CD8-positive, alpha-beta memory T cell (primary cell): ENCODE data around the gene PAX5. TPM values are rescaled to one million over a fixed set of nuclear protein-coding genes. Genes with fewer than 3 reads are reported as not detected.
A peak's percentile ranks its signal among the peaks of the same experiment; 100 is the strongest.
"Not testable (repeated sequence)": the region's sequence is repeated elsewhere in the genome, so short reads cannot be mapped to it uniquely, and the experiment has no call there.

Source experiments
- CTCF ChIA-PET: fragments of 350-600 bp; sonication (Branson Sonifier 250); formaldehyde crosslinking; loops from one replicate; lab custom pipeline; 2021; ENCODE audit warnings: antibody characterized with exemption; lab: Charles Lee
- POLR2A ChIA-PET: fragments of 350-600 bp; sonication (Branson Sonifier 250); formaldehyde crosslinking; loops from one replicate; lab custom pipeline; 2021; ENCODE audit warnings: antibody characterized with exemption; lab: Charles Lee
- DNase-seq, 5 donors: peaks; one replicate each; pipeline versions ENCODE4 v3.0.0 to v3.0.0-alpha.2; 2020 to 2022; ENCODE audit warnings: mixed read lengths in 1 of 5
- H3K27ac ChIP-seq: one replicate; pipeline ENCODE4 v1.7.0; 2013; ENCODE audit warnings: low read depth, mild to moderate bottlenecking, low read length, moderate library complexity
- H3K27me3 ChIP-seq: 2 replicates; pipeline ENCODE4 v1.7.0; 2013; ENCODE audit warnings: low read length, mild to moderate bottlenecking; ENCODE audit not compliant: insufficient read depth, poor library complexity, severe bottlenecking
- H3K36me3 ChIP-seq: 2 replicates; pipeline ENCODE4 v1.7.0; 2013; ENCODE audit warnings: mild to moderate bottlenecking, low read length, moderate library complexity; ENCODE audit not compliant: insufficient read depth
- H3K4me1 ChIP-seq: 2 replicates; pipeline ENCODE4 v1.7.0; 2013; ENCODE audit warnings: mild to moderate bottlenecking, low read length, moderate library complexity; ENCODE audit not compliant: insufficient read depth
- H3K4me3 ChIP-seq: 2 replicates; pipeline ENCODE4 v1.7.0; 2013; ENCODE audit warnings: mild to moderate bottlenecking, low read length
- H3K9me3 ChIP-seq: 2 replicates; pipeline ENCODE4 v1.7.0; 2013; ENCODE audit warnings: mild to moderate bottlenecking, low read length
- H3K27ac Mint-ChIP-seq, 8 donors: one replicate each; pipeline ENCODE4 v1.8.0; 2020 to 2021; ENCODE audit warnings: mixed read lengths in 8 of 8, mild to moderate bottlenecking in 6 of 8, inconsistent platforms in 3 of 8, moderate library complexity in 3 of 8
- H3K27me3 Mint-ChIP-seq, 2 donors: one replicate each; pipeline ENCODE4 v1.8.0; 2020 to 2021; ENCODE audit warnings: mixed read lengths in 2 of 2, mild to moderate bottlenecking in 1 of 2, moderate library complexity in 1 of 2
- H3K36me3 Mint-ChIP-seq, 3 donors: one replicate each; pipeline ENCODE4 v1.8.0; 2020 to 2021; ENCODE audit warnings: mixed read lengths in 3 of 3, inconsistent platforms in 1 of 3, mild to moderate bottlenecking in 1 of 3
- H3K4me1 Mint-ChIP-seq, 3 donors: one replicate each; pipeline ENCODE4 v1.8.0; 2020 to 2021; ENCODE audit warnings: mixed read lengths in 3 of 3, inconsistent platforms in 1 of 3, mild to moderate bottlenecking in 1 of 3
- H3K4me3 Mint-ChIP-seq, 7 donors: one replicate each; pipeline ENCODE4 v1.8.0; 2020 to 2021; ENCODE audit warnings: mixed read lengths in 7 of 7, mild to moderate bottlenecking in 6 of 7, moderate library complexity in 4 of 7, inconsistent platforms in 2 of 7
- H3K9me3 Mint-ChIP-seq, 5 donors: one replicate each; pipeline ENCODE4 v1.8.0; 2020 to 2022; ENCODE audit warnings: mixed read lengths in 5 of 5, mild to moderate bottlenecking in 3 of 5, moderate library complexity in 2 of 5, inconsistent platforms in 1 of 5
- polyA plus RNA-seq: library from polyadenylated mRNA; unstranded; fragments of 300-500 nt; fragmentation: Illumina TruSeq; gene quantifications from one replicate; pipeline ENCODE4 v1.2.3, GENCODE V29; 2021
- total RNA-seq, 2 experiments: library from RNA; stranded (reverse); gene quantifications; one replicate each; pipeline ENCODE4 v1.2.3, GENCODE V29; 2021

The PAX5 gene
- total RNA-seq (under 1 TPM; 0.18 to 0.29 TPM), polyA plus RNA-seq (not detected)

DNA sequence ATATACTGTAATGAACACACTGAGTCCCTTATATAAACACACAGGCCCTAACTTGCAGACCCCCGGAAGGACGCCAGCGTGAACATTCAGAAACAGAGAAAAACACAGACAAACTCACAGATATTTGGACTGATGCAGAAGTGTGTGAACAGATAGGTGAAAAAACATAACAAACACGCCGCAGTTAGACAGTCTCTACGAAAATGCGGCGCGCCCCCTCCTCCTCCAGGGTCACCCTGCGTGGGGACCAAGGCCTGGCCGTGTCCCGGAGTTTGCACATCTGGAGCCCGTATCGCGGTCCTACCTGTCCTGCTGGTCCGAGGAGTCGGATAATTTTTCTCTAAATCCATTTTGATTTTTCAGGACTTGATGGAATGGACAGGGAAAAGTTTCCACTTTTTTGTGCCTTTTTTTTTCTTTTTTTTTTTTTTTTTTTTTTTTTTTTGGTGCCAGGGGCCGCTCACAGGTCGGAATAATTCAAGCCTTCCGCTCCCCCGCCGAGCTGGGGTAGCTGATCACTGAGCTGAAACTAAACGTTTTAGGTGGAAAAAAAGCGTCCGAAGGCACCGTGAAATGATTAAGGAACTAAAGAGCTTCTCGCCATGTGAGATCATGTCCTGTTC is at the start of gene PAX5:
Gene PAX5, minus strand, starts transcription at position 587 of the 623 bp plus-strand sequence. Its CDS starts 237 bp downstream, at position 350.
- peaks cover 57% of the 10 kb centered on the region for H3K4me1 ChIP-seq
- no peaks in the 10 kb centered on the region for H3K36me3 Mint-ChIP-seq
- no peak within 1 kb of the TSS for H3K4me3 ChIP-seq
- CTCF ChIA-PET: interaction anchor here (0.7 kb wide), 1 partner anchor 379 kb away, joined by 4 read pairs; no protein-coding TSS in a partner anchor
- POLR2A ChIA-PET: no interaction called here
- H3K27me3 Mint-ChIP-seq: peaks cover 86 to 95% of the 10 kb centered on the region in 2 donors
- peak within 1 kb of the TSS; percentile 49 to 84 (median 72) for H3K4me3 Mint-ChIP-seq
- H3K4me1 Mint-ChIP-seq: peaks cover 39 to 66% (median 62%) of the 10 kb centered on the region in 3 donors
- DNase-seq: no peak
- no peaks in the 10 kb centered on the region for H3K9me3 ChIP-seq
- H3K36me3 ChIP-seq: no peaks in the 10 kb centered on the region
- H3K27ac ChIP-seq: no peak within 1 kb of the TSS
- H3K9me3 Mint-ChIP-seq: peaks cover 0 to 10% (median 2%) of the 10 kb centered on the region in 5 donors
- peak within 1 kb of the TSS in 2 of 8 donors; percentile 22 to 47 for H3K27ac Mint-ChIP-seq
- H3K27me3 ChIP-seq: peaks cover 86% of the 10 kb centered on the region

- peaks cover 0 to 4% of the 10 kb centered on the region in 2 donors for H3K27me3 Mint-ChIP-seq
- H3K4me1 Mint-ChIP-seq: peaks cover 51 to 86% (median 84%) of the 10 kb centered on the region in 3 donors
- DNase-seq: no peak
- H3K27ac Mint-ChIP-seq: peak overlapping the region in 2 of 8 donors; percentile 30 to 83
- peaks cover 10 to 46% (median 13%) of the 10 kb centered on the region in 3 donors for H3K36me3 Mint-ChIP-seq
- CTCF ChIA-PET: no interaction called here
- H3K9me3 Mint-ChIP-seq: no peaks in the 10 kb centered on the region
- no peaks in the 10 kb centered on the region for H3K27me3 ChIP-seq
- H3K4me3 ChIP-seq: no peak overlapping the region
- H3K36me3 ChIP-seq: peaks cover 17% of the 10 kb centered on the region
- H3K27ac ChIP-seq: no peak overlapping the region
- H3K4me1 ChIP-seq: peaks cover 36% of the 10 kb centered on the region
- no peak overlapping the region for H3K4me3 Mint-ChIP-seq
- POLR2A ChIA-PET: no interaction called here
- H3K9me3 ChIP-seq: no peaks in the 10 kb centered on the region
These were observed 49.6 kb upstream of the PAX5 start for GRCh38 chr9:37083654-37084053.

- peaks cover 10% of the 10 kb centered on the region for H3K36me3 ChIP-seq
- Mint-ChIP-seq H3K4me1 (peaks cover 51 to 79% (median 75%) of the 10 kb centered on the region in 3 donors), H3K36me3 (peaks cover 9 to 34% (median 10%) of the 10 kb centered on the region in 3 donors), H3K9me3 (no peaks in the 10 kb centered on the region), H3K4me3 (peak overlapping the region in 5 of 7 donors; percentile 4 to 98 (median 20)), H3K27me3 (peaks cover 4% of the 10 kb centered on the region in 2 donors), H3K27ac (peak overlapping the region in 2 of 8 donors; percentile 24 to 61)
- no peaks in the 10 kb centered on the region for H3K9me3 ChIP-seq
- POLR2A ChIA-PET: interaction anchor here (1.4 kb wide), 1 partner anchor 38 kb away, joined by 6 read pairs; the partner anchor contains the start of gene ZCCHC7
- DNase-seq: peak in 1 of 5 donors; percentile 17
- no peaks in the 10 kb centered on the region for H3K27me3 ChIP-seq
- CTCF ChIA-PET: no interaction called here
- H3K4me1 ChIP-seq: peaks cover 36% of the 10 kb centered on the region
- H3K27ac ChIP-seq: no peak overlapping the region
- H3K4me3 ChIP-seq: no peak overlapping the region
These were observed 48.2 kb upstream of the PAX5 start for GRCh38 chr9:37082214-37082765.

DNA sequence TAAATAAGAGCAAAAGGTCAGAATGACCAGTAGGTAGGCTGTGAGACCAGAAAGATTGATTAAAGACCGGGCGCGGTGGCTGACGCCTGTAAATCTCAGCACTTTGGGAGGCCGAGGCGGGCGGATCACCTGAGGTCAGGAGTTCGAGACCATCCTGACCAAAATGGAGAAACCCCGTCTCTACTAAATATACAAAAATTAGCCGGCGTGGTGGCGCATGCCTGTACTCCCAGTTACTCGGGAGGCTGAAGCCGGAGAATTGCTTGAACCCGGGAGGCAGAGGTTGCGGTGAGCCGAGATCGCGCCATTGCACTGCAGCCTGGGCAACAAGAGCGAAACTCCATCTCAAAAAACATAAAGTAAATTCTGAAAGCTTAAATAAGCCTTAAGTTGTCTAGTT is 47.4 kb upstream of the PAX5 start:
- peaks cover 2 to 26% (median 4%) of the 10 kb centered on the region in 3 donors for H3K36me3 Mint-ChIP-seq
- POLR2A ChIA-PET: interaction anchor here (2.8 kb wide), 1 partner anchor 38 kb away, joined by 31 read pairs; the partner anchor contains the start of gene ZCCHC7
- H3K9me3 Mint-ChIP-seq, H3K27me3 ChIP-seq, H3K27ac ChIP-seq, H3K27me3 Mint-ChIP-seq, DNase-seq, H3K36me3 ChIP-seq, H3K4me3 ChIP-seq, CTCF ChIA-PET, H3K9me3 ChIP-seq: not testable (repeated sequence)
- H3K27ac Mint-ChIP-seq: peak overlapping the region in 6 of 8 donors; percentile 10 to 98 (median 81)
- peak overlapping the region; percentile 20 to 99 (median 95) for H3K4me3 Mint-ChIP-seq
- H3K4me1 ChIP-seq: peaks cover 36% of the 10 kb centered on the region
- peaks cover 51 to 71% (median 70%) of the 10 kb centered on the region in 3 donors for H3K4me1 Mint-ChIP-seq

- H3K36me3 ChIP-seq, H3K9me3 Mint-ChIP-seq, DNase-seq, H3K27me3 ChIP-seq, H3K9me3 ChIP-seq: not testable (repeated sequence)
- peaks cover 4 to 12% of the 10 kb centered on the region in 2 donors for H3K27me3 Mint-ChIP-seq
- Histone ChIP-seq H3K4me3 (peak overlapping the region; percentile 53), H3K27ac (peak overlapping the region; percentile 96), H3K4me1 (peaks cover 36% of the 10 kb centered on the region)
- POLR2A ChIA-PET: interaction anchor here (2.8 kb wide), 1 partner anchor 40 kb away, joined by 31 read pairs; the partner anchor contains the start of gene ZCCHC7
- H3K36me3 Mint-ChIP-seq: peaks cover 0 to 17% (median 0%) of the 10 kb centered on the region in 3 donors
- H3K27ac Mint-ChIP-seq: peak overlapping the region; percentile 86 to 98 (median 98)
- CTCF ChIA-PET: interaction anchor here (1.2 to 2.6 kb wide), 4 partner anchors 39 to 249 kb away, joined by 3 to 10 read pairs (median 4); partner anchors contain the start of gene ZCCHC7
- H3K4me3 Mint-ChIP-seq: peak overlapping the region; percentile 94 to 99 (median 97)
- peaks cover 48 to 62% (median 60%) of the 10 kb centered on the region in 3 donors for H3K4me1 Mint-ChIP-seq
These were observed 46.1 kb upstream of the PAX5 start for GRCh38 chr9:37080165-37080628.

DNA sequence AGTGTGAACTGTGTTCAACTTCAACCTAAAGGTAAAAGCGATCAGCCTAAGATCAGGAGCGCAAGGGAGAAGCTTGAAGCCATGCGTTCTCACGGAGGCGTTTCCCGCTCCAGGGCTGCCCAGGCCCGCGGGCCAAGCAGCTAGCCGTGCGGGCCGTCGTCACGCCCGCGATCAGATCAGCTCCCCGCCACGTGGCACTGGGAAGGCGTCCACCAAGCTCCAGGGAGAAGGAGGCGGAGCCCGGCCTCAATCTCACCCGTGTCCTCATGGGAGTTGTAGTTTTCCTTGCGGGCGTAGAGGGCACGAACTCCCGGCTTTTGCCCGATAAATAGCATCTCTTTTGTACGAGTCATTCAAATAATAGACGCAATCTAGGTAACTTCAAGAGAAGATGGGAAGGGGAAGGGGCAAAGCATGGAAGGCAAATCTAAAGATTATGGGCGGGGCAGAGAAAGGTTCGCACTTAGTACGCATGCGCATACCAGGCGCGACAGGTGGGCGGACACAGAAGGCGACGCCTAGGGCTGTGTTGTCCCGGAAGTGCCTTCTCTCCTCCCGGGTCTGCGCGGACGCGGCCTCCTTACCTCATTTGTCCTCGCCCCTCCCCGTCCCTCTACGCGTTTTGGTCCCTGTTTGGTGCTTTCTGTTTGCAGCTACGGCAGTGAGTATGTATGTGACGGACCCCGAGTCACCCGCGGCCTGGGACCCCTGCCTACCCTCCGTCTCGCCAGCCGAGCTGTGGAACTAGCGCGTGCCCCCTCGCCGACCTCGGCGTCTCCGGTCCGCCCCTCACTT is 45.5 kb upstream of the PAX5 start:
- Mint-ChIP-seq H3K36me3 (peaks cover 0 to 15% (median 0%) of the 10 kb centered on the region in 3 donors), H3K27me3 (peaks cover 4 to 12% of the 10 kb centered on the region in 2 donors), H3K4me1 (peaks cover 42 to 56% (median 54%) of the 10 kb centered on the region in 3 donors), H3K27ac (peak overlapping the region; percentile 86 to 98 (median 98)), H3K9me3 (no peaks in the 10 kb centered on the region), H3K4me3 (peak overlapping the region; percentile 94 to 99 (median 97))
- CTCF ChIA-PET: interaction anchor here (1.2 to 2.6 kb wide), 4 partner anchors 40 to 250 kb away, joined by 3 to 10 read pairs (median 4); partner anchors contain the start of gene ZCCHC7
- Histone ChIP-seq H3K27ac (peak overlapping the region; percentile 96), H3K4me1 (peaks cover 36% of the 10 kb centered on the region), H3K4me3 (peak overlapping the region; percentile 53), H3K27me3 (no peaks in the 10 kb centered on the region), H3K36me3 (no peaks in the 10 kb centered on the region), H3K9me3 (no peaks in the 10 kb centered on the region)
- peak; percentile 86 to 97 (median 93) for DNase-seq
- POLR2A ChIA-PET: interaction anchor here (0.6 to 2.8 kb wide), 3 partner anchors 38 to 81 kb away, joined by 3 to 31 read pairs (median 3); partner anchors contain the start of gene ZCCHC7

GRCh38 chr9:37074790-37075189 is 40.7 kb upstream of the PAX5 start:
- H3K4me1 ChIP-seq, POLR2A ChIA-PET, H3K36me3 ChIP-seq, H3K4me1 Mint-ChIP-seq, DNase-seq, H3K27ac Mint-ChIP-seq, H3K27me3 ChIP-seq, H3K4me3 Mint-ChIP-seq, H3K27ac ChIP-seq, H3K9me3 Mint-ChIP-seq, H3K36me3 Mint-ChIP-seq, H3K9me3 ChIP-seq, H3K4me3 ChIP-seq, CTCF ChIA-PET: not testable (repeated sequence)
- H3K27me3 Mint-ChIP-seq: peaks cover 4 to 12% of the 10 kb centered on the region in 2 donors
